Measurements from ENCODE around the gene PHGDH.
"Not testable (repeated sequence)": the region's sequence is repeated elsewhere in the genome, so short reads cannot be mapped to it uniquely, and the experiment has no call there.

The PHGDH gene

GRCh38 chr1:119767486-119767885 is 55.8 kb downstream of the PHGDH start:
- peak; percentile 11 to 56 for DNase-seq

DNA sequence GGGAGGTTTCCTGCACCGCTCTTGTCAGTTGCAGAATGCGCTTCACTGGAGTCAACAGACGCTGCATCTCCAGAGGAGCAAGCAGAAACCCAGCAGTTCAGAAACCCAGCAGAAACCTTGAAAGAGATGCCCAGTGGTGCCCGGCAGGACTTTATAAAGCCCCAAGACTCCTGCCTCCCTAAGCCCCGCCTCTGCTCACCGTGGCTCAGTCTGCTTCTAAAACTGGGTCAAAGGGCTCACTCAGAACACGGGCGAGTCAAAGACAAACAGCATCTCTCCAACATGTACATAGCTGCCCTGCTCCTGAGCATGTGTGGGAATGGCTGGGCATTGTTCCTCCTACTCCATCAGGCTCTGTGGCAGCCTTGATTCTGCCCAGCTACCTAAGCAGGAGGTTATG is 57.0 kb downstream of the PHGDH start, which contains the start of gene HMGCS2:
HMGCS2 (minus strand) TSS at position 128 of the 400 bp plus-strand sequence; CDS start at position 67, 61 bp downstream.
- DNase-seq = no peak

DNA sequence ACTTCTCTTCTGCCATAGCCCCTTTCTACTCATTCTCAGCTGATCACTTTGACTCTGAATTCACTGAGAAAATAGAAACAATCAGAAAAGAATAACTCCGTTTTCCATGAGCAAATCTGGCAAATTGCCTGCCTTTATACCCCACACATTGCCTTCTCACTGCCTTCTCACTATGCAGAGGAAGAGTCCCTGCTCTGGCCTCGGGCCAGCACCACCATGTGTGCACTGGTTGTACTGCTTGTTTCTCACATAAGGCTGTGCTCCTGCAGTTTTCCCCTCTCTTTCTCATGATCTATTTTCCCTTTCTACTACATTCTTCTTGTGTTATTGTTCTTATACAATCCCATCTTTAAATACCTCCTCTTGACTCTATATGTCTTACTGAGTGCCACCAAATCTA is 59.3 kb downstream of the PHGDH start:
- DNase-seq = peak in 1 of 2 experiments; percentile 50

DNA sequence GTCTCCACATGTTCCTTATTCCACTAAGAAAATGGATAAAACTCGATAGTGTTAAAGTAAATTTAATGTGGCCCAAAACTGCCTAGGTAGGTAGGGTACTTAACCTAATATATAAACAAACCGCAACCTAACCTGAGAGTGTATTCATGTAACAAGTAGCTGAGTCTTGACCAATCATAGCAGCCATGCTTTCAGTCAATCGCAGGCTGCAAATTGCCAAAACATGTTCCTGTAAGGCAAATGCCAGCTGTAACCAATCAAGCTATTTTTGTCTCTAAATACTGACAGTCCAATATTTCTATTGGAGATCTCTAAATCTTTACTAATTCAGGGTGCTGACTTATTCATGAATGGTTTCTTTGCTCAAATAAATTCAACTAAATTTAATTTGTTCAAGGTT is 60.0 kb downstream of the PHGDH start:
- no peak for DNase-seq

- DNase-seq = no peak
These were observed 60.6 kb downstream of the PHGDH start for GRCh38 chr1:119772298-119772697.

DNA sequence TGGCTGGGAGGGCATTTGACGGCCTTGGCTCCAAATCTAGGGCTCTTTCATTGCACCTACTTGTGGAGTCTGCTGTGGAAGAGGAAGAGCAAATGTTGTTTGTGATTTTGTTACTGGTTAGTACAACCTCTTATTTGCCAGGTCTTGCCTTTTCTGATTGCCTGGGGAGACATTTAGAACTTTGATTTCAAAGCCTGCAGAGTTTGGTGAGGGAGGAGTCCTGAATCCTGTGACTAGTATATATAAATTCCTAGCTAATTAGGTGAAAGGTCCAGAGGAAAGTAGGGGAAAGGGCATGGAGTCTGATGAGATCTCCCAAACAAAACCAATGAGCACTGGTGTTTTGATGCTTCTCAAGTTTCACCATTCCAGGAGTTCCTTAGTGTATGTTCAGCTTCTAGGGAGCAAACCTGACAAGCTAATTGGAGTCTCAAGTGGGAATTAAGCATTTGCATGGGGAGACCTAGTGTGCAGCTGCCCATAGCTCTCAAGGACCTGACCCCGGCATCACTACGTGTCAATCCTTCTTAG is 62.0 kb downstream of the PHGDH start:
- no peak for DNase-seq

GRCh38 chr1:119774746-119775490 is 63.2 kb downstream of the PHGDH start:
- no peak for DNase-seq

DNA sequence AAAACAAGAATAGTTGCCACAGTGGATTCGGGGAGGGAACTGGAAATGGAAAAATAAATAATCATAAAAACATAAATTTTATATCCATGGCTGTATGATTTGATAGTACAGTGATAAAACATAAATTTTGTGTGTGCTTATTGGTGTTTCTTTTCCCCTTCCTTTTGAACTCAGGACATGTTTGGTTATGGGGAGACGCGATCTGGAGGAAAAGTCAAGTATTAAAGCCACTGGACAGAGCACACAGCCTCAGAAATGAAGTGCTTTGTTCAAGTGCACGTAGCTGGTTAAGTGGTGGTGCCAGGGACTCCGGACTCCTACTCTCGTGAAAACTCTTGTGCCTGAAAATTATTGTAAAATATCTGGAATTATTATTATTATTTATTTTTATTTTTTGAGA is 66.6 kb downstream of the PHGDH start:
- DNase-seq = no peak

DNA sequence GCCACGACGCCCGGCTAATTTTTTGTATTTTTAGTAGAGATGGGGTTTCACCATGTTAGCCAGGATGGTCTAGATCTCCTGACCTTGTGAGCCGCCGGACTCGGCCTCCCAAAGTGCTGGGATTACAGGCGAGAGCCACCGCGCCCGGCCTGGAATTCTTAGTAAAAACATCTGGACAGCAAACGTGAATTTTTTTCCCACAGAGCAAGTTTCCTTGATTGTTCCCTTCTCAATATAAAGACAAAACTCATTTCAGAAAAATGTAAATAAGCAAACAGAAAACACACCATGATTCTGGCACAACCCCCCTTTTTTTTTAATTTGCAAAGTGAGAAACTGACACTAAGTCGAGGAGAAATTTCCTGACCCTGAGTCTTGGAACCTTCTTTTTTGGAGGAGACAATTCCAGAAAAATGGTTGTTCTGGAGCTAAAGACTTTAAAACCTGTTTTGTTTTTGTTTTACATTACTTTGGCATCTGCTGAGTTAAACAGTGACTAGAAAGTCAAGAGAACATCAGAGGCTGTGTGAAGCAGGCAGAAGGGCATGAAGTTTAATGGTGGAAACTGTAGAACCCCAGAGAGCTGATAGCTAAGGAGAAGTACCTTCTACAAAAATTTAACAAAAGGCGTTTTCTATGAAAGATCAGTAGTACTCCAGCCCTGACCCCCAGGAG is 67.3 kb downstream of the PHGDH start:
- no peak for DNase-seq

DNA sequence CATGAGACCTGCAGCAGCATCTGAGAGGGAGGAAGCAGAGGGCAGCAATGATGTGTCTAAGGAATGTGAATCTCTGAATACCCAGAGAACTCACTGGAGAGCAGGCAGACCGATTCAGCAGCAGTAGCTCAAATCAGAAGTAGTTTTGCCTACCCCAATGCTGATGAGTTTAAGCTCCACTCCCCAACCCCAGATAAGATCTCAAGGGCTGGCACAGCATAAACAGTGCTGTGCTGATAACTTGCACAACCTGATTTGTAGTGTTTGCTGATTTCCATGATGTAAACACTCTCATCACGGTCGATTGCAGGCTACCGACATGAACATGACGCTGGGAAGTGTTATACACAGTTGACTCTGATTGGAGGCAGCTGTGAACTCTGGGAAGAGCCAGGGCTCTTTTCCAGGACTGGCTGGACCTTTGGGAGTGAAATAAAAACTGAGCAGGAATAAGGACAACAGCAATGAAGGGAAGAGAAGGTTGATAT is 68.2 kb downstream of the PHGDH start:
- no peak for DNase-seq

GRCh38 chr1:119781434-119782210 is 69.9 kb downstream of the PHGDH start:
- DNase-seq = no peak

DNA sequence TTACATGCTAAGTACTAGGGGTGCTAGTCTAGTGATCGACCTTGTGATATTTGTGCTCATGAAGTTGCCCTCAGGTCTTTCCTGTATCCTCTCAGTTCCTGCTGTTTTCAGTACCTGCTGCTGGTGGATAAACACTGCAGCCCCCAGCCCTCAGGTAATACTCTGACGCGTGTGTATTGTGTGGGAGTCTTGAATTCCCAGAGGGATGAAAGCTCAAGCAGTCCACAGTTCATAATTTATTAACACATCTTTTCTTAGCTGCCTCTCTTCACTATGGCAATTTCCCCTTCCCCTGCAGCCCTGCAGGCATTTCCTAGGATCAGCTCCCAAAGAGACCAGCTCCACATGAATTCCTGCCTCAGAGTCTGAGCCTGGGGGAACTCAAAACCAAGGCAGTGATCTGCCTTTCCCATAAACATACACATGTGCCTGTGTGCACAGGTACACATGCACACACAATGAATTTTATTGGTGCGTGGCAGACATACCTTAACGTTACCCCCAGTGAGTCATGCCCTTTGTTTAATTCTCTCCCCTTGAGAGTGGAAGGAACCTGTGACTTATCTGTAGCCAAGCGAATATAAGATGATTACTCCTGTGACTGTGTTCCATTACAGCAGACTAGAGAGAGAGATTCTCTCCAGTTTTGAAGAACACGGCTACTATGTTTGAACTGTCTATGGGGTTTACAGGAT is 71.0 kb downstream of the PHGDH start:
- DNase-seq = no peak

- no peak for DNase-seq
These were observed 71.8 kb downstream of the PHGDH start for GRCh38 chr1:119783354-119784185.

DNA sequence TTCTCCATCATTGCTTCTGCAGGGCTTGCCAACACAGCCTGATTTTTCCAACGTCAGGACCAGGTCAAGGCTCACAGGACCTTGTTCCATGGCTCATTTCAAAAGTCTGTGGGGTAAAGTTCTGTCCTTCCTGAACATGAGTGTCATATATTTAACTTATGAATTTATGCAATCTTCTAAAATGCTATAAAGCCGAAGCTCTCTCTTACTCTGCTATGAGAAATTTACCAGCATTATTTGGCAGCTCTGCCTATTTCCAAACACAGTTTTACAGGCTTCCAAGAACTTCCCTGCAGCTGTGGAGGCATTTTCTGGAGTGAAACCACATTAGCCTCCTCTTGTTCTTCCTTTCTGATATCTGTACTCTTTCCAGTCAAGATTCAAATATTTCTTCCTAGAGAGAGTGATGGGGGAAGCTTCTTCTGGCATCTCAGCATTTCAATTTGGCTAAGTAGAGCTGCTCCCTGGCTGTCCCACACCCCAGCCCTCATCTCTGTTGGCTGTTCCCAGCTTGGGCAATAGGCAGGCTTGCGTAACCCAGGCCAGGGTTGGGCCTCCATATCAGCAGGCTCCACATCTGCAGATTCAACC is 72.6 kb downstream of the PHGDH start:
- no peak for DNase-seq

GRCh38 chr1:119786046-119786445 is 74.3 kb downstream of the PHGDH start:
- not testable (repeated sequence) for DNase-seq

- DNase-seq = not testable (repeated sequence)
These were observed 74.8 kb downstream of the PHGDH start for GRCh38 chr1:119786473-119787050.

GRCh38 chr1:119787776-119788175 is 76.0 kb downstream of the PHGDH start:
- no peak for DNase-seq

- no peak for DNase-seq
These were observed 78.9 kb downstream of the PHGDH start for GRCh38 chr1:119790451-119791198.

DNA sequence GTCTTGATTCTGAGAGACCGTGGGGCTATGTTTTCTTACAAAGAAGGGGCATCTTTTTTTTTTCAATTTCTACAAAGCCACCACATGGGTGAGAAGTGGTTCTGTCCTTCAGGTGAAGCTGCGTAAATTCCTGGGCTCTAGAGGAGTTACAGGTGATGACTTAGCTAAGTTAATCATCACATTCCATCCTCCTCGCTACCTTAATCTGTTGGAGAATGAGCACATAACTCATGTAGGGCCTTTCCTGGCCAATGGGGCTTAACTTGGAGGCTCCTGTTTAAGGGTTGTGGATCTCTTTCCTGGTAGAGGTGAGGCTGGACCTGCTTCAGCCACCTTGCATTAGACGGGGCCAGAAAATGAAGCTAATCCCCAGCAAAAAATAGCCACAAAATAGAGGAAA is 79.6 kb downstream of the PHGDH start:
- DNase-seq = no peak

All from NCI-H446 (cell line).